ENCODE measurements around the gene PCSK6.
"Not testable (repeated sequence)": the region's sequence is repeated elsewhere in the genome, so short reads cannot be mapped to it uniquely, and the experiment has no call there.

Gene PCSK6

GRCh38 chr15:101476756-101477155 is 12.8 kb downstream of the PCSK6 start:
- Histone ChIP-seq H3K9me3 (ENCODE audit: control insufficient read depth, low read length) (no peaks in the 10 kb centered on the region), H3K4me3 (ENCODE audit: low read length) (no peak overlapping the region), H3K4me1 (ENCODE audit: control insufficient read depth, insufficient read depth, low read length) (no peaks in the 10 kb centered on the region), H3K36me3 (ENCODE audit: control insufficient read depth, insufficient read depth, low read length, severe bottlenecking) (no peaks in the 10 kb centered on the region), H3K9ac (ENCODE audit: low read length) (no peak overlapping the region), H3K27me3 (replicated peaks; ENCODE audit: control insufficient read depth, insufficient read depth, low read length) (peaks cover 40% of the 10 kb centered on the region)
- DNase-seq (ENCODE audit: low read depth) = no peak

GRCh38 chr15:101474983-101475382 is 14.5 kb downstream of the PCSK6 start:
- no peak for DNase-seq (ENCODE audit: low read depth)
- Histone ChIP-seq H3K9me3 (ENCODE audit: control insufficient read depth, low read length) (no peaks in the 10 kb centered on the region), H3K9ac (ENCODE audit: low read length) (no peak overlapping the region), H3K4me1 (ENCODE audit: control insufficient read depth, insufficient read depth, low read length) (no peaks in the 10 kb centered on the region), H3K4me3 (ENCODE audit: low read length) (no peak overlapping the region), H3K36me3 (ENCODE audit: control insufficient read depth, insufficient read depth, low read length, severe bottlenecking) (no peaks in the 10 kb centered on the region), H3K27me3 (replicated peaks; ENCODE audit: control insufficient read depth, insufficient read depth, low read length) (peaks cover 41% of the 10 kb centered on the region)

- Histone ChIP-seq H3K9ac (ENCODE audit: low read length) (no peak overlapping the region), H3K9me3 (ENCODE audit: control insufficient read depth, low read length) (no peaks in the 10 kb centered on the region), H3K4me1 (ENCODE audit: control insufficient read depth, insufficient read depth, low read length) (no peaks in the 10 kb centered on the region), H3K36me3 (ENCODE audit: control insufficient read depth, insufficient read depth, low read length, severe bottlenecking) (no peaks in the 10 kb centered on the region), H3K27me3 (replicated peaks; ENCODE audit: control insufficient read depth, insufficient read depth, low read length) (peaks cover 35% of the 10 kb centered on the region), H3K4me3 (ENCODE audit: low read length) (no peak overlapping the region)
- no peak for DNase-seq (ENCODE audit: low read depth)
Measured at GRCh38 chr15:101474233-101474632, 15.3 kb downstream of the PCSK6 start.

- Histone ChIP-seq H3K9me3 (ENCODE audit: control insufficient read depth, low read length) (no peaks in the 10 kb centered on the region), H3K4me3 (ENCODE audit: low read length) (no peak overlapping the region), H3K9ac (ENCODE audit: low read length) (no peak overlapping the region), H3K36me3 (ENCODE audit: control insufficient read depth, insufficient read depth, low read length, severe bottlenecking) (no peaks in the 10 kb centered on the region), H3K27me3 (replicated peaks; ENCODE audit: control insufficient read depth, insufficient read depth, low read length) (peaks cover 50% of the 10 kb centered on the region), H3K4me1 (ENCODE audit: control insufficient read depth, insufficient read depth, low read length) (no peaks in the 10 kb centered on the region)
- DNase-seq (ENCODE audit: low read depth) = no peak
Measured at GRCh38 chr15:101472033-101472432, 17.5 kb downstream of the PCSK6 start.

- no peaks in the 10 kb centered on the region for H3K4me1 ChIP-seq (ENCODE audit: control insufficient read depth, insufficient read depth, low read length)
- H3K36me3 ChIP-seq (ENCODE audit: control insufficient read depth, insufficient read depth, low read length, severe bottlenecking) = no peaks in the 10 kb centered on the region
- H3K4me3 ChIP-seq (ENCODE audit: low read length) = no peak overlapping the region
- no peak overlapping the region for H3K9ac ChIP-seq (ENCODE audit: low read length)
- H3K27me3 ChIP-seq (replicated peaks; ENCODE audit: control insufficient read depth, insufficient read depth, low read length) = peaks cover 46% of the 10 kb centered on the region
- peaks cover 5% of the 10 kb centered on the region for H3K9me3 ChIP-seq (ENCODE audit: control insufficient read depth, low read length)
- no peak for DNase-seq (ENCODE audit: low read depth)
Measured at GRCh38 chr15:101470548-101471239, 18.8 kb downstream of the PCSK6 start.

GRCh38 chr15:101469520-101470288 is 19.8 kb downstream of the PCSK6 start:
- Histone ChIP-seq H3K9ac (ENCODE audit: low read length) (no peak overlapping the region), H3K27me3 (replicated peaks; ENCODE audit: control insufficient read depth, insufficient read depth, low read length) (peaks cover 47% of the 10 kb centered on the region), H3K9me3 (ENCODE audit: control insufficient read depth, low read length) (peaks cover 5% of the 10 kb centered on the region), H3K4me1 (ENCODE audit: control insufficient read depth, insufficient read depth, low read length) (no peaks in the 10 kb centered on the region), H3K36me3 (ENCODE audit: control insufficient read depth, insufficient read depth, low read length, severe bottlenecking) (no peaks in the 10 kb centered on the region), H3K4me3 (ENCODE audit: low read length) (no peak overlapping the region)
- DNase-seq (ENCODE audit: low read depth) = no peak

- no peak for DNase-seq (ENCODE audit: low read depth)
Measured at GRCh38 chr15:101466188-101466587, 23.3 kb downstream of the PCSK6 start.

GRCh38 chr15:101464999-101465669 is 24.4 kb downstream of the PCSK6 start:
- Histone ChIP-seq H3K9me3 (ENCODE audit: control insufficient read depth, low read length) (peaks cover 5% of the 10 kb centered on the region), H3K9ac (ENCODE audit: low read length) (no peak overlapping the region), H3K4me1 (ENCODE audit: control insufficient read depth, insufficient read depth, low read length) (no peaks in the 10 kb centered on the region), H3K27me3 (replicated peaks; ENCODE audit: control insufficient read depth, insufficient read depth, low read length) (peaks cover 35% of the 10 kb centered on the region), H3K4me3 (ENCODE audit: low read length) (no peak overlapping the region), H3K36me3 (ENCODE audit: control insufficient read depth, insufficient read depth, low read length, severe bottlenecking) (no peaks in the 10 kb centered on the region)
- DNase-seq (ENCODE audit: low read depth) = no peak

More at GRCh38 chr15:101466188-101466587, 23.3 kb downstream of the PCSK6 start:
- H3K9me3 ChIP-seq (ENCODE audit: control insufficient read depth, low read length) = peaks cover 5% of the 10 kb centered on the region
- H3K4me1 ChIP-seq (ENCODE audit: control insufficient read depth, insufficient read depth, low read length) = no peaks in the 10 kb centered on the region
- H3K27me3 ChIP-seq (replicated peaks; ENCODE audit: control insufficient read depth, insufficient read depth, low read length) = peaks cover 42% of the 10 kb centered on the region
- H3K9ac ChIP-seq (ENCODE audit: low read length) = no peak overlapping the region
- no peak overlapping the region for H3K4me3 ChIP-seq (ENCODE audit: low read length)
- no peaks in the 10 kb centered on the region for H3K36me3 ChIP-seq (ENCODE audit: control insufficient read depth, insufficient read depth, low read length, severe bottlenecking)

- Histone ChIP-seq H3K27me3 (replicated peaks; ENCODE audit: control insufficient read depth, insufficient read depth, low read length) (peaks cover 35% of the 10 kb centered on the region), H3K4me3 (ENCODE audit: low read length) (no peak overlapping the region), H3K9me3 (ENCODE audit: control insufficient read depth, low read length) (peaks cover 5% of the 10 kb centered on the region), H3K9ac (ENCODE audit: low read length) (no peak overlapping the region), H3K36me3 (ENCODE audit: control insufficient read depth, insufficient read depth, low read length, severe bottlenecking) (no peaks in the 10 kb centered on the region), H3K4me1 (ENCODE audit: control insufficient read depth, insufficient read depth, low read length) (no peaks in the 10 kb centered on the region)
- DNase-seq (ENCODE audit: low read depth) = no peak
Measured at GRCh38 chr15:101464256-101464998, 25.1 kb downstream of the PCSK6 start.

GRCh38 chr15:101463696-101464095 is 25.8 kb downstream of the PCSK6 start:
- H3K36me3 ChIP-seq (ENCODE audit: control insufficient read depth, insufficient read depth, low read length, severe bottlenecking); H3K9ac ChIP-seq (ENCODE audit: low read length); DNase-seq (ENCODE audit: low read depth); H3K4me1 ChIP-seq (ENCODE audit: control insufficient read depth, insufficient read depth, low read length); H3K4me3 ChIP-seq (ENCODE audit: low read length); H3K9me3 ChIP-seq (ENCODE audit: control insufficient read depth, low read length): not testable (repeated sequence)
- H3K27me3 ChIP-seq (replicated peaks; ENCODE audit: control insufficient read depth, insufficient read depth, low read length) = peaks cover 30% of the 10 kb centered on the region

- H3K9ac ChIP-seq (ENCODE audit: low read length) = no peak overlapping the region
- no peak for DNase-seq (ENCODE audit: low read depth)
Measured at GRCh38 chr15:101463270-101463669, 26.2 kb downstream of the PCSK6 start.

More at GRCh38 chr15:101463270-101463669, 26.2 kb downstream of the PCSK6 start:
- H3K27me3 ChIP-seq (replicated peaks; ENCODE audit: control insufficient read depth, insufficient read depth, low read length) = peaks cover 25% of the 10 kb centered on the region
- peaks cover 3% of the 10 kb centered on the region for H3K4me1 ChIP-seq (ENCODE audit: control insufficient read depth, insufficient read depth, low read length)
- H3K9me3 ChIP-seq (ENCODE audit: control insufficient read depth, low read length) = peaks cover 5% of the 10 kb centered on the region
- H3K4me3 ChIP-seq (ENCODE audit: low read length) = no peak overlapping the region
- H3K36me3 ChIP-seq (ENCODE audit: control insufficient read depth, insufficient read depth, low read length, severe bottlenecking) = no peaks in the 10 kb centered on the region
